CD4-positive, alpha-beta T cell treated with Interleukin-17A for 1 hour (primary cell): ENCODE measurements around the gene SHKBP1.
"Not testable (repeated sequence)": the region's sequence is repeated elsewhere in the genome, so short reads cannot be mapped to it uniquely, and the experiment has no call there.

ENCODE experiments used
- DNase-seq: peaks from one replicate; pipeline ENCODE4 v3.0.0-alpha.2; 2020

SHKBP1 gene

DNA sequence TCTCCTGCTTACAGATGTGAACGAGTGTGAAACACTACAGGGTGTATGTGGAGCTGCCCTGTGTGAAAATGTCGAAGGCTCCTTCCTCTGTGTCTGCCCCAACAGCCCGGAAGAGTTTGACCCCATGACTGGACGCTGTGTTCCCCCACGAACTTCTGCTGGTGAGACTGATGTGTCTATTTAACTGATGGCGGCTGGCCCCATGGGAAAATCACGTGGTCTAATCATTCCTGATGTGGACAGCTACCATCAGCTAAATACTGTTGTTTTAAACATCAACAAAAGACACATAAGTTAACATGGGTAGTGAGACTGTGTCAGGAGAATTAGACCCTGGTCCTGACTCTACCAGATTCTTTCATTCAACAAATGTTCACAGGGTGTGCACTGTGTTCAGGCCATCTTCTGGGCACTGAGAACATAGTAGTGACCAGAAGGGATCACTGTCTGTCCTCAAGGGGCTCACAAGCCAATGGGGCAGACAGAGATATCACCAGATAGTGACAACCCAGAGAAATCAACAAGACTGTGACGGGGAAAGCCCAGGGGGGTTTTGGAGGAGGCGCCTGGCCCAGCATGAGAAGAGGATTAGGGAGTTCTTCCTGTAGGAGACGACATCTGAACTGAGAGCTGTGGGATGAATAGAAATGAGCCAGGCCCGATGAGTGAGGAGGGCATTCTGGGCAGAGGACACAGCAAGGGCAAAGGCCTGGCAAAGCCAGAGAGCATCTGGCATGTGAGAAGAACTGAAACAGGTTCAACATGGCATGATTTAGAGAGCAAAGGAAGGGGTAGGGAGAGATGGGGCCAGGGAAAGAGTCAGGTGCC lies 42.9 kb downstream of the SHKBP1 start:
- DNase-seq, result no peak

DNA sequence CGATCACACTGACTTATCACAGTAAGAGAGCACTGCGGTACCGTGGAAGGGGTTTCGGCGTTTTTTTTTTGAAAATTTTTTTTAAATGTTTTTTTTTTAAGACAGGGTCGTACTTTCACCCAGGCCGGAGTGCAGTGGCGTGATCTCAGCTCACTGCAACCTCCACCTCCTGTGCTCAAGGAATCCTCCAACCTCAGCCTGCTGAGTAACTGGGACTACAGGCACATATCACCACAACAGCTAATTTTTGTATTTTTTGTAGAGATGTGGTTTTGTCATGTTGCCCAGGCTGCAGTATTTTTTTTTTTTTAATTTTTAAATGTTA lies 43.5 kb downstream of the SHKBP1 start:
- no peak for DNase-seq

DNA sequence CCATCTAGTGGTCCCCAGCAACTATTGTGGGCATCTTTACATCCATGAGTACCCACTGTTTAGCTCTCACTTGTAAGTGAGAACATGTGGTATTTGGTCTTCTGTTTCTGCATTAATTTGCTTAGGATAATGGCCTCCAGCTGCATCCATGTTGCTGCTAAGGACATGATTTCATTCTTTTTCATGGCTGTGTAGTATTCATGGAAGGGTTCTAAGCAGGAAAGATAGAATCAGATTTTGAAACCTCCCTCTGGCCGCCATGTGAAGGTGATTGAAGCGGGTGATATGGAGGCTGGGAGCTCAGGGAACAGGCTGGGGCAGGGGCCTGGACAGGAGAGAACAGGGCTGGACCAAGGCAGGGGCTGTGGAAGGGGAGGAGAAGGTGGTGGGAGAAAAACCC lies 44.6 kb downstream of the SHKBP1 start:
- no peak for DNase-seq

DNA sequence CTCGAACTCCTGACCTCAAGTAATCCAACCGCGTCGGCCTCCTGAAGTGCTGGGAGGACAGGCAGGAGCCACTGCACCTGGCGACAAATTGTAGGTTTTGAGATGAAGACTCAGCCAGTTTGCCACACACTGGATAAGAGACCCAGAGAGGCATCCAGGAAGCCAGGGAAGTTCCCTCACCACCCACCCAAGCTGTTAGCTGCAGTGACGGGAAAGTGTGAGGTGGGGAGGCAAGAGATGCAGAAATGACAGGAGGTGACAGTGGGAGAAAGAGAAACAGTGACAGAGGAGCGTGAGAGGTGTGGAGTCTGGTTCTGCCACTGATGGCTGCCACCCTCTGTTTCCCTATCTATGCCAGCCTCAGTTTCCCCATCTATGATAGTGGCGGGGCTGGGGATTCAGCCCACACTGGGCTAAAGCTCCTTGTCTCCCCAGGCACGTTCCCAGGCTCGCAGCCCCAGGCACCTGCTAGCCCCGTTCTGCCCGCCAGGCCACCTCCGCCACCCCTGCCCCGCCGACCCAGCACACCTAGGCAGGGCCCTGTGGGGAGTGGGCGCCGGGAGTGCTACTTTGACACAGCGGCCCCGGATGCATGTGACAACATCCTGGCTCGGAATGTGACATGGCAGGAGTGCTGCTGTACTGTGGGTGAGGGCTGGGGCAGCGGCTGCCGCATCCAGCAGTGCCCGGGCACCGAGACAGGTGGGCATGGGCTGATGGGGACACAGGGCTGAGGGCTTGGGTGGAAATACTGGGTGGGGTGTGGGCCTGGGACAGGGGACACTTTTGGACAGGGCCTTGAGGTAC lies 45.5 kb downstream of the SHKBP1 start:
- DNase-seq, result no peak

DNA sequence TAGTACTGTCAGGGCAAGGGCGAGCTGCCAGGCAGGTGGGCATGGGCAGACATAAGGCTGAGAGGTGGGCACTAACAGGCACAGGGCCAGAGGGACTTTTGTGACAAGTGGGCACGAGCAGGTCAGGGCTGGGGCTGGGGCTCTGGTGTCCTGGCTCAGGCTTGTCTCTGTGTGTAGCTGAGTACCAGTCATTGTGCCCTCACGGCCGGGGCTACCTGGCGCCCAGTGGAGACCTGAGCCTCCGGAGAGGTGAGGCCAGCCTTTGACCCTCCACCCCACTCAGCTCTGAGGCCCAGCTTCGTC lies 46.1 kb downstream of the SHKBP1 start:
- DNase-seq, result no peak

DNA sequence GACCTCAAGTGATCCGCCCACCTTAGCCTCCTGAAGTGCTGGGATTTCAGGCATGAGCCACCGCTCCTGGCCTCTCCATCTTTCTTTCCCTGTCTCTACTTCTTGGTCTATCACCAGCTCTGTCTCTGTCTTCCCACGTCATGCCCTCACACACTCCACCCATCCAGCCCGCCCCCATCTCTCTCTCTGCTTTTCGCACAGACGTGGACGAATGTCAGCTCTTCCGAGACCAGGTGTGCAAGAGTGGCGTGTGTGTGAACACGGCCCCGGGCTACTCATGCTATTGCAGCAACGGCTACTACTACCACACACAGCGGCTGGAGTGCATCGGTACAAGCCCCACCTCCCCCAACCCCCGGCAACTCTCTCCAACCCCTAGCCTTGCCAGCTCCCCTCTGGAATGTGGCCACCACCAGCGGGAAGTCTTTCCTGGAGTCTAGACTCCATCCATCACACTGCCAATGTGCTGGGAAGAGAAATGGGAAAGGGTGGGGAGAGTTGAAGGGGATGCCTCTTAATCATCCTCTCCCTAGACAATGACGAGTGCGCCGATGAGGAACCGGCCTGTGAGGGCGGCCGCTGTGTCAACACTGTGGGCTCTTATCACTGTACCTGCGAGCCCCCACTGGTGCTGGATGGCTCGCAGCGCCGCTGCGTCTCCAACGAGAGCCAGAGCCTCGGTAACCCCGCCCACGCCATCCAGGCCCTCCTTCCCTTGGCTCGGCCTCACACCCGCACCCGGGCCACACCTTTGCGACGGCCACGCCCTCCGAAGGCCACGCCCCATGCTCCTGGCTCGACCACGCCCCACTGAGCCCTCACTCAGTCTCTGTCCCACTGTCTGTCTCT lies 47.0 kb downstream of the SHKBP1 start:
- DNase-seq, result no peak

DNA sequence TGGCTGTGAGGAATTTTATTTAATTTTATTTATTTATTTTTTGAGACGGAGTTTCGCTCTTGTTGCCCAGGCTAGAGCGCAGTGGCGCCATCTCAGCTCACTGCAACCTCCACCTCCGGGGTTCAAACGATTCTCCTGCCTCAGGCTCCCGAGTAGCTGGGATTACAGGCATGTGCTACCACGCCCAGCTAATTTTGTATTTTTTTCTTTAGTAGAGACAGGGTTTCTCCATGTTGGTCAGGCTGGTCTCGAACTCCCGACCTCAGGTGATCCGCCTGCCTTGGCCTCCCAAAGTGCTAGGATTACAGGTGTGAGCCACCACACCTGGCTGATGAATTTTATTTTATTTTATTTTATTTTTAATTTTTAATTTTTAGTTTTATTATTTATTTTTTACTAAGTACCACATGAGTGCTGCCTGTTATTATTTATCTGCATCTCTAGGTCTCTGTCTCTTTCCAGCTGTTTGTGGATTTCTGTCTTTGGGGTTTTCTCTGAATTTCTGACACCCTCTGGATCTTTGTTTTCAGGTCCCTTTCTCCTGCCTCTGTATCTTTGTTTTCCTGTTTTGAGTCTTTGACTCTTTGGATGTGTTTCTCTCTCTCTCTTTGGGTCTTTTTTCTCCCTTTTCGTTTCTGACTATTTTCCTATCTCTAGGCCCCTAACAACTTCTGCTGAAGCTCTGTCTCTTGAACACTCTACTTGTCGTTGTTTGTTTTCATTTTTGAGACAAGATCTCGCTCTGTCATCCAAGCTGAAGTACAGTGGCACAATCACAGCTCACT lies 47.9 kb downstream of the SHKBP1 start:
- not testable (repeated sequence) for DNase-seq

DNA sequence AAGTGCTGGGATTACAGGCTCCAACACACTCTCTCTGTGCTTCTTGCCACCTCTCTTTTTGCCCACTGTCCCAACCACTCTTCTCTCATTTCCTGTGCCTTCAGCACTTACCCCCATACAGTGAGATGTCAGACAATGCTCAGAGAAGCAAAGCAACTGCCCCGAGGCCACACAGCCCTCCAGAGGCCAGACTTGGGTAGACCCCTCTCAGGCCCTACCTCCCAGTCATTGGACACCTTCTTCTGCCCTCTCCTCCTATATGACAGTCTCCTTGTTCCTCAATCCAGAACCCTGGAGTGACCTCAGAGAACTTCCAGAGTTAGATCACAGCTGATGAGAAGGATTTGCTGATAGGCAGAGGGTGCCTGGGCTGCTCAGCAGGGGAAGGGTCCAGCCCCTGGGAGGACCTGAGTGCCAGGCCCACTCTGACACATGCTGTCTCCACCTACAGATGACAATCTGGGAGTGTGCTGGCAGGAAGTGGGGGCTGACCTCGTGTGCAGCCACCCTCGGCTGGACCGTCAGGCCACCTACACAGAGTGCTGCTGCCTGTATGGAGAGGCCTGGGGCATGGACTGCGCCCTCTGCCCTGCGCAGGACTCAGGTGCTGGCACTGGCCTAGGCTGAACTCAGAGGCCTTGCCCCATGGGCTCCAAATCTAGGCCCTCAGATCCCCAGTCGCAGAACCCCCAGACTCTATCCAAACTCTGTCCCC lies 48.9 kb downstream of the SHKBP1 start:
- DNase-seq, result no peak

DNA sequence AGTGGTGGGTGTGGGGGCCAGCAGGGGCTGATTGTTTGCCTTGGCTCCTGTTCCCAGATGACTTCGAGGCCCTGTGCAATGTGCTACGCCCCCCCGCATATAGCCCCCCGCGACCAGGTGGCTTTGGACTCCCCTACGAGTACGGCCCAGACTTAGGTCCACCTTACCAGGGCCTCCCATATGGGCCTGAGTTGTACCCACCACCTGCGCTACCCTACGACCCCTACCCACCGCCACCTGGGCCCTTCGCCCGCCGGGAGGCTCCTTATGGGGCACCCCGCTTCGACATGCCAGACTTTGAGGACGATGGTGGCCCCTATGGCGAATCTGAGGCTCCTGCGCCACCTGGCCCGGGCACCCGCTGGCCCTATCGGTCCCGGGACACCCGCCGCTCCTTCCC lies 50.2 kb downstream of the SHKBP1 start:
- no peak for DNase-seq

DNA sequence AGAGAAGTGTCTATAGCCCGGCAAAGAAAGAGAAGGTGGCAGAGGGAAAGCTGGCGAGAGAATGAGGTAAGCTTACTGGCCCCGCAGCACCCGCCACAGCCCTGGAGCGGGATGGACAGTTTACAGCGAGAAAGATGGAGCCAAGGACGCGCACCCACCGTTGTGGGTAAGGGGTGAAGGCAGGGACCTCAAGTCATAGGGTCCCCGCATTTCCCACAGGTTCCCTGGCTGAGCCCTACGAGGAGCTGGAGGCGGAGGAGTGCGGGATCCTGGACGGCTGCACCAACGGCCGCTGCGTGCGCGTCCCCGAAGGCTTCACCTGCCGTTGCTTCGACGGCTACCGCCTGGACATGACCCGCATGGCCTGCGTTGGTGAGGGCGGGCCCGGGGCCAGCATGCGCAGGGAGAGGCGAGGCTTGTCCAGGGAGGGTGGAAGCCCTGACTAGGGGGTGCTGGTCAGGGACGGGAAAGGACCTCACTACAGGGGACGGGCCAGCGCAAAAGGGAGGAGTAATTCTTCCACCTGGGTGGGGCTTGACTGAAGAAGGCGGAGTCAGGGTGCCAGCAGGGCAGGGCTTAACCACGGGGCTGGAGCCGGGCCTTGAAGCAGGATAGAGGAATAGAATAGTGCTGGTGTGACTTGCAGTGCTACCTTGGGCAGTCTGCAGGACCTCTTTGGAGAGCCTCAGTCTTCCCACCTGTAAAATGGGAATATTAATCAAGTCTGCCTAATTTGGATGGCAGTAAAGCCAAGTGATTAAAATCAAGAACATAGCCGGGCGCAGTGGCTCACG lies 51.0 kb downstream of the SHKBP1 start:
- DNase-seq, result no peak

DNA sequence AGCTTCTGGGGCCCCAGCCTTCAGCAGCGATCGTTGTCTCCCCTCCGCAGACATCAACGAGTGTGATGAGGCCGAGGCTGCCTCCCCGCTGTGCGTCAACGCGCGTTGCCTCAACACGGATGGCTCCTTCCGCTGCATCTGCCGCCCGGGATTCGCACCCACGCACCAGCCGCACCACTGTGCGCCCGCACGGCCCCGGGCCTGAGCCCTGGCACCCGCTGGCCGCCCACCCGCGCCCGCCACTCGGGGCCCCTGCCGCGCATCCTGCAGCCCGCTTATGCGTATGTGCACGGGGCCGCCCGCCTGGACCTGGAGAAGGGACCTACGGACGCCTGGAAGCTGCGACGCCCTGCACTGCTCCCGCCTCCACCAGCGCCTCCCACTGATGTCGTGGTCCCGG lies 52.7 kb downstream of the SHKBP1 start:
- DNase-seq, result no peak

DNA sequence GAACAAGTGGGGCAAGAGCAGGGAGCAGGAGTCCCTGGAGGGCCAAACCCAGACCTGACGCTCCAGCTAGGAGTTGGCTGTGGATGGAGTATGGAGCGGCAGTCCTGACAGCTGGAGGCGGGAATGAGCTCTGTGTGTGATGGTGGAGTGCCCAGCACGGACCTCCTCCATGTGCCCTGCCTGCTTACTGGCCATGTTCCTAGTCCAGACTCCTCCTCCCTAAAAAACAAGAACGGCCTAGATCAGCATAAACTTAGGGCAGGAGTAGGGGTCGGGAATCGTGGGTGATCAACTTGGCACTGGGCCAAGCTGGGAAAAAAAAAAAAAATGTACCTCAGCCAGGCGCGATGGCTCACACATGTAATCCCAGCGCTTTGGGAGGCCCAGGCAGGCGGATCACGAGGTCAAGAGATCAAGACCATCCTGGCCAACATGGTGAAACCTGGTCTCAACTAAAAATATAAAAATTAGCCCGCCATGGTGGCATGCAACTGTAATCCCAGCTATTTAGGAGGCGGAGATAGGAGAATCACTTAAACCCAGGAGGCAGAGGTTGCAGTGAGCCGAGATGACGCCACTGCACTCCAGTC lies 54.0 kb downstream of the SHKBP1 start:
- DNase-seq, result no peak

DNA sequence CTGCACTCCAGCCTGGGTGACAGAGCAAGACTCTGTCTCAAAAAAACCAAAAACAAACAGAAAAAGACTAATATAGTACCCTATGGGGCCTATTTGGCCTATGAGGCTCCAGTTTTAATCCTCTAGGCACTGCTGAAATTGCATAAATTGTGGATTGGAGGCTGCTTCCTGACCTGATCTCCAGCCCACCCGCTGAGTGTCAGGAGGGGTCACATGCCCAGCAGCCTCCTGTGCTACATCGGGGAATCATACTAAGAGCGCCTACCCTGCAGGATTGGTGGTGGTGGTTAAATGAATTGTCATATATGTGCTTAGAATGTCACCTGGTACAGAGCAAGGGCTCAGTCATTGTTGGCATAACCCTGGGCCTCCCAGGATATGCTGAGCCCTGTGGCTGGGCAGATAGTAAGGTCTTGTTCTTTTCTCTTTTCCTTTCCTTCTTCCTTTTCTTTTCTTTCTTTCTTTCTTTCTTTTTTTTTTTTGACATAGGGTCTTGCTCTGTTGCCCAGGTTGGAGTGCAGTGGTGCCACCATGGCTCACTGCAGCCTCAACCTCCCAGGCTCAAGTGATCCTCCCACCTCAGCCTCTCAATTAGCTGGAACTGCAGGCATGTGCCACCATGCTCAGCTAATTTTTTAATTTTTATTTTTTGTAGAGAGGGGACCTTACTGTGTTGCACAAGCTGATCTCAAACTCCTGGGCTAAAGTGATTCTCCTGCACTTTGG lies 55.8 kb downstream of the SHKBP1 start:
- DNase-seq, result no peak

DNA sequence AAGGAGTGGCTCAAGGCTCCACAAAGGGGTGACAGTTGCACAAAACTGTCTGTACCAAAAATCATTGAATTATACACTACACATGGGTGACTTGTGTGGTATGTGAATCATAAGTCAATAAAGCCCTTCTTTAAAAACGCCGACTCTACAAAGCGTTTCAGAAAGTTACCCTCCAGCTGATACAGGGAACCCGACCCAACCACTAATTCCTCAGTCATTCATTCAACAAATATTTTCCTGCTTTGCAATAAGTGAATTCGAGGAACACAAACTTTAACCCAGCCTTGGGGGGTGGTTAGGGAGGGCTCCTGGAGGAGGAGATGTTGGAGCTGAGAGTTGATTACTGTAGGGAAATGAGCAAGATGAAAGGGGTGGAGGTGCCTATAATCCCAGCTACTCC lies 56.5 kb downstream of the SHKBP1 start:
- DNase-seq, result no peak

DNA sequence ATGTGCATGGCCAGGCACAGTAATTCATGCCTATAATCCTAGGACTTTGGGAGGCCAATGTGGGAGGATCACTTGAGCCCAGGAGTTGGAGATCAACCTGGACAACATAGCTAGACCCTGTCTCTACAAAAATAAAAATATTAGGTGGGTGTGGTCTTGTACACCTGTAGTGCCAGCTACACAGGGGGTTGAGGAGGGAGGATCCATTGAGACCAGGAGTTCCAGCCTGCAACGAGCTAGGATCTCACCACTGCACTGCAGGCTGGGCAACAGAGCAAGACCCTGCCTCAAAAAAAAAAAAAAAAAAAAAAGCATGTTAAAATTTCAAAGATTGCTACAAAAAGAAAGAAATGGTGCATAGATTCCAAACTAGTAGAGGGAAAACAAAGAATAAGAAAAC lies 61.7 kb downstream of the SHKBP1 start:
- DNase-seq, result no peak

DNA sequence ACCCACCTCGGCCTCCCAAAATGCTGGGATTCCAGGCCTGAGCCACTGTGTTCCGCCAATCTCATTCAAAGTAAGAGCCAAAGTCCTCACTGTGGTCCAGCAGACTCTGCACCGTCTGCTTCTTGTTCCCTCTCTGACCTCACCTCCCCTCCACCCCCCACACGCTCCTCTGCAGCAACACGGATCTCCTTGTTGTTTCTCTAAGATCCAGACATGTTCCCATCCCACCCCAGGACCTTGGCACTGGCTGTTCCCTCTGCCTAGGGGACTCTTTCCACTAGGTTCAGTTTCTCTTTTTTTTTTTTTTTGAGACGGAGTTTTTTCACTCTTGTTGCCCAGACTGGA lies 62.9 kb downstream of the SHKBP1 start:
- DNase-seq, result no peak

DNA sequence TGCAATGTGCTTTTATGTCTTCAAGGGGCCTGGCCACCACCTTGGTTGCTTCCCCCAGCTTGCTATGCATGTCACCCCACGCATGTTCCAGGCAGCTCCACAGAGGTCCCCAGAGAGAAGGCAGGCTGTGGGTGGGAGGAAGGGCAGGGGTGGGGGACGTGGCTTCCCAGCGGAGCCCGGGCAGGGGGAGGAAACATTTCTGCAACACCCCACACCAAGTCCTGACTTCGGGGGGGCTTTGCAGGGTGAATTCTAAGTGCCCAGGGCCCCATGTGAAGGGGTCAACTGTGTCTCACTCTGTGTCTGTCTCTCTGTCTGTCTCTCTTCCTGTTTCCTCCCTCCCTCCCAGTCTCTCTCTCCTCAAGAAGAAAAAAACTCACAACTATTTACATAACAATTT lies 64.1 kb downstream of the SHKBP1 start:
- DNase-seq, result no peak
